M059J (cell line): ENCODE data around the gene CD200R1L. TPM values are rescaled to one million over a fixed set of nuclear protein-coding genes. Genes with fewer than 3 reads are reported as not detected.

Source experiments
- DNase-seq: peaks from one replicate; pipeline ENCODE4 v3.0.0-alpha.2; 2012; ENCODE audit warnings: low read depth
- total RNA-seq: library from RNA; depleted of rRNA; stranded (reverse); fragments of >200 nt; shearing (Covaris generic); gene quantifications from 2 replicates; pipeline ENCODE4 v1.2.3, GENCODE V29; 2014

The CD200R1L gene
- total RNA-seq, 1 experiment from 2014 or later = not detected

DNA sequence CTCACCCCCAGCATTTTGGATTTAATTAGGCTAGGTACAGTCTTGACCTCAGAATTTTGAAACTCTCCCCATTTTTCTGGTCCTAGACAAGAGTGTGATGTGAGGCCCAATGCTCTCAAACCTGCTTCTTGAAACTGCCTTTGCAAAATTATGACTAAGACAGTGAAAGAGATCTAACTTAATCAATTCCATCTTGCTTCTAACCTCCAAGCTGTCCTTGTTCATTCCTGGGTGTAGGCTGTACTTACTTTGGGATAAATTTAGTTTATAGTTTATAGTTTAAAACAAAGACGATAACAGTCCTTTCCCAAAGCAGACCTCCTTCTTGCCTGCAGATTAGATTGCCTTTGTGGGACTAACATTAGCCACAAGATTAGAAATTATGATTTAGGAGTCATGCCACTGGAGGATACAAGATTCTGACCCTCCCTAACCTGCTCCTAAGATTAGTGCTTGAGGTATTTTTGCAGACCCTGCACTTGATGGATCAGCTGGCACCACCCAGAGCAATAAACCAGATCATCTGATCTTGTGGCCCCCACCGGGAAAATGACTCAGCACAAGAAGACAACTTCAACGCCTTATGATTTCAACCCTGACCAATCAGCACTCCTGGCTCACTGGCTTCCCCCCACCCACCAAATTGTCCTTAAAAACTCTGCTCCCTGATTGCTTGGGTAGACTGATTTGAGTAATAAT is 59.6 kb downstream of the CD200R1L start:
- DNase-seq = no peak

DNA sequence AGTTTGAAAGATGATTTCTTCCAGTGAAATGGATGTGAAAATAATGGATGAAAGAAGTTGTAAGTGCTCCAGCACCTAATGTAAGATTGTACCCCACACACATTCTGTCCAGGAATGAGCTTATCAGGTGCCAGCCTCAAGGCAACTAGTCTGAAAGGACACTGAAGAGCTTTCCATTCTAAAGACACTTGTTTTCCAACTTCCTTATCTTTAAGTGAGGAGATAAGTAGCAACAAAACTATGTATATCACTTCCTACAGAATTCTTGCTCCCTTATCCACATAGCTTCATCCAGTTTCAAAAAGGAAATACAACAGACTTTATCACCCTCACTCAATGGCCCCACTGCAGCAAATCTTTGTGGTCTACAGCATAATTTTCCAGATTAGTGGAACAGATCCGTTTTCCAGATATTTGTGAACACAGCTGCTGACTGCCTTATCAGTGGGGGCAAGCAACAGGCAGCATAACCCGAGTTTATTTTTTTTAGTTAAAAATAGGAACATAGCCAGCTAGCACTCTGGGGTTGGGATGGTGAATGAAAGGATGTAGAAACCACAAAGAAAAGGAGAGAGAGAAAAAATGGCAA is 60.6 kb downstream of the CD200R1L start:
- peak; percentile 44 for DNase-seq

DNA sequence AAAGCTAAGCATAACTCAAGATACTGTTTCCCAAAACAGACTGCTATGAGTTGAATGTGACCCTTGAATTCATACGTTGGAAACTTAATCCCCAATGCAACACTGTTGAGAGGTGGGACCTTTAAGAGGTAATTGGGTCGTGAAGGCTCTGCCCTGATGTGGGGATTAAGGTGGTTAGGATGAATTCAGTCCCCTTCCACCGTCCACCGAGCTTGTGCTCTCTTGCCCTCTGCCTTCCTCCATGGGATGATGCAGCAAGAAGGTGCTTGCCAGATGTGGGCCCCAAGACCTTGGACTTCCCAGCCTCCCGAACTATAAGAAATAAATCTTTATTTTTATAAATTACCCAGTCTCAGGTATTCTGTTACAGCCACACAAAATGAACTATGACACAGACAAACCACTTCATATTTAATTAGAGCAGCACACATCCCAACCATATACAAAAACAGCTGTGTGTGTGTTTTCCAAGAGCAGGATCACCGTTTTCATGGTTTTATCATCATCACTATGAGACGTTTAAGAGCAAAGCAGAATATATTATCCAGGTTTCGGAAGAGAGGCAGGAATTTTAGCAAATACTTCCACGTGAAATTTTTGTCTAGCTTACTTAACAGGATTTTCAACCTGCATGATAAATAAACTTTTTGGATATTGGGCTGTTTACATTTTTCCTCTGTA is 61.2 kb downstream of the CD200R1L start:
- DNase-seq = no peak

- DNase-seq = no peak
These were observed 64.2 kb downstream of the CD200R1L start for GRCh38 chr3:112782491-112782890.

- DNase-seq = peak; percentile 53
These were observed 65.1 kb downstream of the CD200R1L start for GRCh38 chr3:112781599-112781998.

DNA sequence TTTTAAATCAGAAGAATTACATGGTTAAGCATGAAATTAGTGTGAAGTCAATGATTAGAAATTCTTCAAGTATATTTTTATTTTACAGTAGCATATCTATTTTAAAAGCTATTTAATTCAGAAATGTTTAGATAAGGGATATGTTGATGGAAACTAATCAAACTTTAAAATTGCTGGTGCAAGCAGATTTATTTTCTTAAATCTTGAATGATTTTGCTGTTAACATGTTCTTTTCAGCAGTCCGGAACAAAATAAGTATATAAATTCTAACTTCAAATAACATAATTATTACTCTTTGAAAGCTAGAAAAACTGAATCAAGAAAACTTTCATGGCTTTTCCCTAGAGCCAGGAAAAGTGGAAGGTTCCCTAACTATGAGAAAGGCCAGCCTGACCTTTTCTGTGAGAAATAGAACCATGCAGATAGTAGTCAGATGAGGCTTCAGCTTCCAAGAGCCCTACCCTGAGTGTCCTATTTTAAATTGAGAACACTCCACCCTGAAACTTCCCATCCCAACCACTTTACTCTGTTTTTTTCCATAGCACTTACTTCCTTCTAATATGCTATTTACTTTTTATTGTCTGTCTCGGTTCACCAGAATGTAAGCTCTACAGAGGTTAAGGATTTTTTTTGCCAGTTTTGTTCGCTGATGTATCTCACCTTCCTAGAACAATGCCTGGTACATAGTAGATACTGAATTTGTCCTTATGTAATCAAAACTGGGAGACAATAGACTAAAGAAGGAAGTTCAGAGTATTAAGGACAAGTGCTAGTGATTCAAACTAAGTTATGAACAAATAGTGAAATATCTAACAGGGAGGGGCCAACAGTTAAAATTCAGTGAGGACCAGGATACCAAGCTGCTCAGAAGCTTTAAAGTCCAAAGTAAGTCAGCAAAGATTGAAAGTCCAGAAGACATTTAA is 66.8 kb downstream of the CD200R1L start:
- no peak for DNase-seq

DNA sequence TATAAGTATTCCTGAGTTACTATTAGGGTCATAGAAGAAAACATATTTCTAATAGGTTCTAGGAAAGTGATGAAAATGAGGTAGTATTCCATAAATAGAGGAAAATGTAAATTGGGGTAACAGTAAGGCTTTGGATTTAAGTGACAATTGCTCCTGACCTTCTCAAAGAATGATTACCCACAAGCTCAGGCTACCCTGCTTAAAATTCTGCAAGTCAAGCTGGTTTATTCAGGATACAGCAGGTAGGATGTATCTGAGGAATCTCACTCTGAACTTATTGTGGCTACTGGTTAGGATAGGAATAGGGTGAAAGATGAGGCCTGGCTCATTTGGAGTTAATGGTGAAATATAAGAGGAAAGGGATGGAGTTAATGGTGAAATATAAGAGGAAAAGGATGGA is 67.7 kb downstream of the CD200R1L start:
- no peak for DNase-seq

DNA sequence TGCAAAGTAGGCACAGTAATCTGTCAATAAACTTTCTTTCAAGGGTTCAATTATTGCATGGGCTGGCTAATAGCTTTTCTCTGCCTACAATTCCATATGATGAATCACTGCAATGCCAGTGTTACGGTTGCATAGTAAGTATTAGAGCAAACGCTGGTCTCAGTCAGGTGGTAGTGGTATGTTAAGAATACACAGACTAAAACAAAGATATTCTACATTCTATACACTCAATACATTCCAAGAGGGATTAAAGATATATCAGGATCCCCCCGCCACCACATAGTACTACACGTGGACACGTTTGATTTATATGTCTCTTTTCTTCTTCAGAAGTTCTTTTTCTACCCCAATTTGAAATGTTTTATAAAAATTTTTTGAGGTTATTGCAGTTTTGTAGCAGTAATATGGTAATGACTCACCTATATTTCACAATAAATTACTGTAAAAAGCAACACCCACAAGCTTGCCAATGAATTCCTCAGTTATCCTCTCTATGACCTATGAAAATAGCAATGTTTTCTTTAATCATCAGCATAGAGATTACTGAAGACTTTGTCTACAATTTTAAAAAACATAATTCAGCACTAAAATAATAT is 68.2 kb downstream of the CD200R1L start:
- DNase-seq = peak; percentile 70

- DNase-seq = no peak
These were observed 68.9 kb downstream of the CD200R1L start for GRCh38 chr3:112777811-112778210.

DNA sequence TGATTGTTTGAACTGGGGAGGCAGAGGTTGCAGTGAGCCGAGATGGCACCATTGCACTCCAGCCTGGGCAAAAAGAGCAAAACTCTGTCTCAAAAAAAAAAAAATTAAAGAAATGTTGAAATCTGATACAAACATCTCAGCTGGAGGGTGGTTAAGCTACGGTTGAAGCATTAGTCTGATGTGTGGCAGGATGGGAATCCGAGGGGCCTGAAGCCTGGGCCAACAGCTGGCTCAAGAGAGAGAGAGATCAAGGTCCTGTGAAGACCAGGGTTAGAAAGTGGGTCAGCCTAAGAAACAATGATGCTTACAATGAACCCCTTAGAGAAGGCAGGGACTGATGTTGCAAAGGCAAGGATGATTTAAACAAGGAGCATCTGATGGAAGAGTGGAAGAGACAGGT is 69.8 kb downstream of the CD200R1L start:
- DNase-seq = no peak

- peak; percentile 48 for DNase-seq
These were observed 70.7 kb downstream of the CD200R1L start for GRCh38 chr3:112776000-112776399.

DNA sequence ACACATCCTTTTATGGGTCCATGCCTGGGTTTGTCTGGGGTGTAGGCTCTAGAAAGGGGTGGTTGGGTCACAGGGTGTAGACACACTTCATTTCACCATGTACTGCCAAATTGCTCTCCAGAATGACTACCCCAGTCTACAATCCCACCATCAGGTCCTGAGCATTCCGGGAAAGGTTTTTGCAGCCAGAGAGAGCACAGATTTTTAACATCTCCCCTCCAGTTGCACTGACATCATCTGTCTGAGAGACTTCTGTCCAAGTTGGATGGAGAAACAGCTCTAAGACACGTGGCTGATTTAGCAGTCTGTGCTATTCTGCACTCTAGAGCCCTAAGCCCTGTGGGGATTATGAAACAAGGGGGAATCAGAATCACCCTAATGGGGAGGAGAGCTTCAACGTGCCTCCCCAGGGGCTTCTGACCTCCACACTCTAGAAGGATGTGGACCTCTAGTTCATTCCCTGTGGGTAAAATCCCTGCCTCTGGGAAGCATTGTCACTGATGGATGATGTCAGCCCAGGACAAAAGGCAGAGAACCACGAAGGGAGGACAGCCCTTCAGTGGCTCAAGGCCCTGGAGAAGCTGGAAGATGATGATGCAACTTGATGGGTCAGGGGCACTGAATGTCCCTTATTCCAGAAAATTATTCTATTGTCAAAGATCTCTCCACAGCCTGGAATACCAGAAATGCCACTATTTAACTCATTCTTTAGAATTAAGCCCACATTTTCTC is 71.5 kb downstream of the CD200R1L start:
- peak; percentile 52 for DNase-seq

DNA sequence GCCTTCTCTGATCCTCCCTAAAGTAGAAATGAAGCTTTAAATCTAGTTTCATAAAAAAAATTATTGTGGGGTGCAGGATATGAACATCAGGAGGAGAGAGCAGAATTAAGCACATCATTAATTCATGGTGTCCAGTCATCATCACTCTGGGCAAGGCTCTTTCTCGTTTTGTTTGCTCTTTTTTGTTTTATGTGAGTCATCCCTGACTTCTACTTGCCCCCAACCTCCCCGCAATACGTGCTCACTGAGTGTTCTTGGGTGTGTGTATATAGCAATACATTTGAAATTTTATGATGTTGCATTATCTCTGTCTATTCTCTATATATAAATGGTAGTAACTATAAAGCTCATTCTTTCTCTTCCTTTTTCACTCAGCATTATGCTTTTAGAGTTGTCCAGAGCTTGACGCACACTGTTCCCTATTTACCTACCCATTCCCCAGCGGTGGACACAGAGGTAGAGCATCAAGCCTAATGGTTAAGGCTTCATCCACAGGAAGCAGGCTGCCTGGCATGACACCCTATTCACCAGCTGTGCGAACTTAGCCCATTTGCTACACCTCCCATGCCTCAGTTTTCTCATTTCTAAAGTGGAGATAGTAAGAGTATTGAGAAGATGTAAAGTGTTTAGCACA is 72.3 kb downstream of the CD200R1L start:
- DNase-seq = peak; percentile 84

GRCh38 chr3:112773864-112774263 is 72.8 kb downstream of the CD200R1L start:
- peak; percentile 79 for DNase-seq

DNA sequence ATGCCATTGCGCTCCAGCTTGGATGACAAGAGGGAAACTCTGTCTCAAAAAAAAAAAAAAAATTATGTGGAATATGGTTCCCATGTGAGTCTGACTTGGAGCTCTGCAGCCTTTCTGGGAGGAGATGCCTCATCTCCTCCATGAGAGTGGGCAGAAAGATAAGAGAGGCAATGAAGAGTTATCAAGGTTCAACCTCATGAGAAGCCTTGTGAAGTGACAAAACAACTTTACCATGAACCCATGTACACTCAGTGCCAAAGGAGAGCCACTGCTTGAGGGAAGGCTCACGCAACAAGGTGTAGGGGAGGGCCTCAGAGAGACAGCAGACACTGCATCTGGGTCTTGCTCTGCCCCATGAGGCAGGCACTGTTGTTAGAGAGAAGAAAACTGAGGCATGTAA is 75.7 kb downstream of the CD200R1L start:
- no peak for DNase-seq

- DNase-seq = peak; percentile 83
These were observed 76.5 kb downstream of the CD200R1L start for GRCh38 chr3:112770032-112770626.

DNA sequence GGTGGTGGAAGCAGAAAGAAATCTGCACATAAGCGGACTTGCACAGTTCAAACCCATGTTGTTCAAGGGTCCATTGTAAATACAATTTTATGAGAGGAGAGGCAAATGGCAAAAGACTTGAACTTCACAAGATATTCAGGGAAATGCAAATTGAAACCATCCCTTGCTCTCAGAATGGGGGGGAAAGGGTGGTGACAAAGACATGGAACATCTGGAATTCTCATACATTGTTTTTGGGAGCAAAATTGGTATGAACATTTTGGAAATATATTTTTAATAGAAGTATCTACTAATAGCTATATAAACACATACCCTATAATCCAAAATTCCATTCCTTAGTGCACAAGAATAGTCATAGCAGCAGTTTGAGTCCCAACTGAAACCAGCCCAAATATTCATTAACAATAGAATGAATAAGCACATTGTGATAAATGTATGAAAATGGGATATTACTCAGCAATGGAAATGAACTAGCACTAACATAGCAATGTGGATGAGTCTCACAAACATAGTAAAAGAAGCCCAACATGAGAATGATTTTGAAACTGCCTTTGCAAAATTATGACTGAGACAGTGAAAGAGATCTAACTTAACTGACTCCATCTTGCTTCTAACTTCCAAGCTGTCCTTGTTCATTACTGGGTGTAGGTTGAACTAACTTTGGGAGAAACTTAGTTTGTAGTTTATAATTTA is 77.2 kb downstream of the CD200R1L start:
- no peak for DNase-seq

- no peak for DNase-seq
These were observed 78.9 kb downstream of the CD200R1L start for GRCh38 chr3:112767777-112768176.

DNA sequence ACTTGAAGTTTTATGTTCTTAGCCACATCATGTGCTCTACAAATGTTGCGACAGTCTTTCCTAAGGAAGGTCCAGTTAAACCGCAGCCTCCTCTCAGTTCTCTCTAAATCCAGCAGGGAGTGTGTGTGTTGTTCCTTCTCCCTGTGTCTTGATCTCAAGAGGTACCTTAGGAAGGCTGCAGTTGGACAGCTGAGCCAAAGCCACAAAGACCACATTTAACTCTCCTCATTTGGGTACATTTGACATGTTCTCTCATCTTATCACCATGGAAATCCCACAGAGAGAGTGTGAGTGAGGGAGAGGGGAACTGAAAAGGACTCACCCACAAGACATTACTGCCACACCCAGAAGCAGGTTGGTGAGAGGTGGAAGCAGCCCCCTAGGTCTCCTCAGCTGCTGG is 79.5 kb downstream of the CD200R1L start:
- no peak for DNase-seq
